CD4-positive, alpha-beta T cell treated with Interleukin-6 at 100 ng/mL for 8 hours (primary cell): ENCODE measurements around the gene NME4.
"Not testable (repeated sequence)": the region's sequence is repeated elsewhere in the genome, so short reads cannot be mapped to it uniquely, and the experiment has no call there.

Source experiments
- DNase-seq: peaks from one replicate; pipeline ENCODE4 v3.0.0-alpha.2; 2020; ENCODE audit warnings: mixed read lengths, low spot score

Gene NME4

GRCh38 chr16:377419-377951 lies 19.5 kb upstream of the NME4 start:
- DNase-seq, result no peak

- not testable (repeated sequence) for DNase-seq
Measured at GRCh38 chr16:378113-378820, 18.7 kb upstream of the NME4 start.

GRCh38 chr16:378821-379182 lies 18.2 kb upstream of the NME4 start:
- no peak for DNase-seq

- no peak for DNase-seq
Measured at GRCh38 chr16:379183-379960, 17.6 kb upstream of the NME4 start.

- DNase-seq, result no peak
Measured at GRCh38 chr16:379961-380761, 16.8 kb upstream of the NME4 start.

- no peak for DNase-seq
Measured at GRCh38 chr16:380762-381011, 16.3 kb upstream of the NME4 start.

GRCh38 chr16:381012-381788 lies 15.8 kb upstream of the NME4 start:
- no peak for DNase-seq

GRCh38 chr16:381789-382717 lies 14.9 kb upstream of the NME4 start, which contains the start of gene PGAP6:
TSS of gene PGAP6 (minus strand) at chr16:381978. CDS start at chr16:381821, 157 bp downstream.
- peak; percentile 64 for DNase-seq

- peak; percentile 35 for DNase-seq
Measured at GRCh38 chr16:383326-384051, 13.5 kb upstream of the NME4 start.

GRCh38 chr16:386641-387156 lies 10.3 kb upstream of the NME4 start:
- no peak for DNase-seq

- DNase-seq, result not testable (repeated sequence)
Measured at GRCh38 chr16:387761-388666, 9.0 kb upstream of the NME4 start.

GRCh38 chr16:389352-389751 lies 7.6 kb upstream of the NME4 start:
- no peak for DNase-seq

- DNase-seq, result peak; percentile 72
Measured at GRCh38 chr16:391885-392335, 5.1 kb upstream of the NME4 start.

GRCh38 chr16:392450-393030 lies 4.5 kb upstream of the NME4 start:
- DNase-seq, result no peak

- DNase-seq, result no peak
Measured at GRCh38 chr16:396199-396598, 800 bp upstream of the NME4 start.

GRCh38 chr16:396605-397004 lies 394 bp upstream of the NME4 start:
- no peak for DNase-seq

- no peak for DNase-seq
Measured at GRCh38 chr16:397736-398332, 835 bp downstream of the NME4 start.
